ENCODE results near the gene FASN. TPM values are rescaled to one million over a fixed set of nuclear protein-coding genes. Genes with fewer than 3 reads are reported as not detected.

FASN gene
- total and polyA plus RNA-seq, 2 of the 13 experiments (the other 11 are each of a cell fraction or from before 2014, with no cell fraction given), result 51.7 to 101 TPM

GRCh38 chr17:82037092-82037888 lies 60.7 kb downstream of the FASN start, which contains the start of gene DCXR (continued):
- TF ChIP-seq PATZ1 (CRISPR knock-in tag; IDR thresholded peaks at IDR 0.05), result peak; percentile 81
- peak; percentile 69; the same call in 1 of the 2 replicates for TF ChIP-seq YEATS4 (CRISPR knock-in tag; IDR thresholded peaks at IDR 0.05; ENCODE audit: borderline replicate concordance)
- TF ChIP-seq ZC3H13 (CRISPR knock-in tag; IDR thresholded peaks at IDR 0.05), result no peak; the same call in 1 of the 2 replicates
- TF ChIP-seq GFI1 (CRISPR knock-in tag; IDR thresholded peaks at IDR 0.05; ENCODE audit: borderline replicate concordance), result peak; percentile 22; the same call in 1 of the 2 replicates
- no peak for TF ChIP-seq ZNF20 (CRISPR knock-in tag; IDR thresholded peaks at IDR 0.05)
- TF ChIP-seq ZNF567 (CRISPR knock-in tag; IDR thresholded peaks at IDR 0.05; ENCODE audit: borderline replicate concordance), result 0 out of 2 replicates have a peak, but pooled peaks have one; percentile 86
- peak; percentile 38; the same call in 1 of the 2 replicates for TF ChIP-seq SIN3B (IDR thresholded peaks at IDR 0.05; ENCODE audit: low read length)
- TF ChIP-seq HNRNPUL1 (IDR thresholded peaks at IDR 0.05; ENCODE audit: low read depth, low read length), result no peak; the same call in 1 of the 2 replicates
- TF ChIP-seq ZNF703 (CRISPR knock-in tag; IDR thresholded peaks at IDR 0.05; ENCODE audit: borderline replicate concordance), result no peak
- no peak for TF ChIP-seq MTF1 (CRISPR knock-in tag; IDR thresholded peaks at IDR 0.05)
- no peak for TF ChIP-seq ZNF75D (CRISPR knock-in tag; IDR thresholded peaks at IDR 0.05; ENCODE audit: borderline replicate concordance)
- TF ChIP-seq ELK4 (CRISPR knock-in tag; IDR thresholded peaks at IDR 0.05; ENCODE audit: borderline replicate concordance), result no peak
- TF ChIP-seq ZNF547 (CRISPR knock-in tag; IDR thresholded peaks at IDR 0.05), result peak; percentile 75
- TF ChIP-seq RNF219 (CRISPR knock-in tag; IDR thresholded peaks at IDR 0.05), result no peak
- TF ChIP-seq TEAD2 (CRISPR knock-in tag; IDR thresholded peaks at IDR 0.05), result no peak
- peak; percentile 51; the same call in 1 of the 2 replicates for TF ChIP-seq ZNF281 (CRISPR knock-in tag; IDR thresholded peaks at IDR 0.05; ENCODE audit: borderline replicate concordance)
- TF ChIP-seq GLI4 (CRISPR knock-in tag; IDR thresholded peaks at IDR 0.05; ENCODE audit: borderline replicate concordance), result no peak
- TF ChIP-seq GLMP (CRISPR knock-in tag; IDR thresholded peaks at IDR 0.05; ENCODE audit: borderline replicate concordance), result no peak
- no peak for TF ChIP-seq ZNF260 (CRISPR knock-in tag; IDR thresholded peaks at IDR 0.05; ENCODE audit: borderline replicate concordance, low read depth)

Data from HepG2 (cell line).